Measurements from ENCODE around the gene SH3TC2.

The SH3TC2 gene

GRCh38 chr5:149063017-149063687 lies at the start of gene SH3TC2:
SH3TC2 (minus strand) TSS chr5:149063062; CDS start chr5:149063022, 40 bp downstream.
- ChIA-PET POLR2A (no interaction called here), CTCF (interaction anchor here (0.7 to 1.3 kb wide), 2 partner anchors 28 to 52 kb away, joined by 3 read pairs; no protein-coding TSS in a partner anchor)
- no peak within 1 kb of the TSS for H3K4me3 ChIP-seq (ENCODE audit: low read depth, low read length)
- no peak for DNase-seq (ENCODE audit: low read depth, low spot score)
- no peak for TF ChIP-seq CTCF (IDR thresholded peaks at IDR 0.05; ENCODE audit: insufficient read depth, low read length, missing control alignments)

GRCh38 chr5:149110406-149110805 lies 47.5 kb upstream of the SH3TC2 start:
- CTCF ChIA-PET = interaction anchor here (0.9 to 20.4 kb wide), 10 partner anchors 12 to 371 kb away, joined by 3 to 686 read pairs (median 3); partner anchors contain the start of gene ABLIM3
- TF ChIP-seq CTCF (IDR thresholded peaks at IDR 0.05; ENCODE audit: insufficient read depth, low read length, missing control alignments) = no peak

GRCh38 chr5:149108651-149109280 lies 45.9 kb upstream of the SH3TC2 start:
- no peak overlapping the region for H3K4me3 ChIP-seq (ENCODE audit: low read depth, low read length)
- POLR2A ChIA-PET = no interaction called here
- CTCF ChIA-PET = interaction anchor here (1.2 to 20.4 kb wide), 7 partner anchors 9 to 369 kb away, joined by 3 to 686 read pairs (median 5); no protein-coding TSS in a partner anchor
- DNase-seq (ENCODE audit: low read depth, low spot score) = no peak
- no peak for TF ChIP-seq CTCF (IDR thresholded peaks at IDR 0.05; ENCODE audit: insufficient read depth, low read length, missing control alignments)

More at GRCh38 chr5:149110406-149110805, 47.5 kb upstream of the SH3TC2 start:
- H3K4me3 ChIP-seq (ENCODE audit: low read depth, low read length) = no peak overlapping the region
- no peak for DNase-seq (ENCODE audit: low read depth, low spot score)
- POLR2A ChIA-PET = no interaction called here

GRCh38 chr5:149100331-149100730 lies 37.5 kb upstream of the SH3TC2 start:
- ChIA-PET CTCF (interaction anchor here (1.4 kb wide), 1 partner anchor 15 kb away, joined by 7 read pairs; no protein-coding TSS in a partner anchor), POLR2A (no interaction called here)
- DNase-seq (ENCODE audit: low read depth, low spot score) = no peak
- TF ChIP-seq CTCF (IDR thresholded peaks at IDR 0.05; ENCODE audit: insufficient read depth, low read length, missing control alignments) = no peak
- no peak overlapping the region for H3K4me3 ChIP-seq (ENCODE audit: low read depth, low read length)

- no peak overlapping the region for H3K4me3 ChIP-seq (ENCODE audit: low read depth, low read length)
- ChIA-PET CTCF (interaction anchor here (1.4 kb wide), 1 partner anchor 15 kb away, joined by 7 read pairs; no protein-coding TSS in a partner anchor), POLR2A (interaction anchor here (0.6 kb wide), 1 partner anchor 34 kb away, joined by 3 read pairs; no protein-coding TSS in a partner anchor)
- no peak for DNase-seq (ENCODE audit: low read depth, low spot score)
- no peak for TF ChIP-seq CTCF (IDR thresholded peaks at IDR 0.05; ENCODE audit: insufficient read depth, low read length, missing control alignments)
Measured at GRCh38 chr5:149099920-149100319, 37.1 kb upstream of the SH3TC2 start.

- TF ChIP-seq CTCF (IDR thresholded peaks at IDR 0.05; ENCODE audit: insufficient read depth, low read length, missing control alignments) = no peak
- no peak overlapping the region for H3K4me3 ChIP-seq (ENCODE audit: low read depth, low read length)
- ChIA-PET POLR2A (no interaction called here), CTCF (interaction anchor here (1.6 kb wide), 1 partner anchor 362 kb away, joined by 5 read pairs; no protein-coding TSS in a partner anchor)
- no peak for DNase-seq (ENCODE audit: low read depth, low spot score)
Measured at GRCh38 chr5:149094996-149095395, 32.1 kb upstream of the SH3TC2 start.

Data from AG04449 (cell line).